DOHH2 (cell line): ENCODE measurements around the gene LSR.

Experiments used
- EZH2phosphoT487 ChIP-seq: fragments of 200-600 bp; sonication (generic); IDR thresholded peaks from 2 replicates; pipeline ENCODE4 v1.6.1; 2017; ENCODE audit warnings: borderline replicate concordance, mild to moderate bottlenecking, antibody characterized with exemption, low read length, moderate library complexity, mixed read lengths
- TF ChIP-seq, protein P1 (sequence below): fragments of 200-600 bp; sonication (generic); IDR thresholded peaks from one replicate; pipeline ENCODE4 v1.5.1; 2014; ENCODE audit warnings: antibody characterized with exemption, mild to moderate bottlenecking, low read depth, low read length; ENCODE audit not compliant: poor library complexity, severe bottlenecking

DNA sequence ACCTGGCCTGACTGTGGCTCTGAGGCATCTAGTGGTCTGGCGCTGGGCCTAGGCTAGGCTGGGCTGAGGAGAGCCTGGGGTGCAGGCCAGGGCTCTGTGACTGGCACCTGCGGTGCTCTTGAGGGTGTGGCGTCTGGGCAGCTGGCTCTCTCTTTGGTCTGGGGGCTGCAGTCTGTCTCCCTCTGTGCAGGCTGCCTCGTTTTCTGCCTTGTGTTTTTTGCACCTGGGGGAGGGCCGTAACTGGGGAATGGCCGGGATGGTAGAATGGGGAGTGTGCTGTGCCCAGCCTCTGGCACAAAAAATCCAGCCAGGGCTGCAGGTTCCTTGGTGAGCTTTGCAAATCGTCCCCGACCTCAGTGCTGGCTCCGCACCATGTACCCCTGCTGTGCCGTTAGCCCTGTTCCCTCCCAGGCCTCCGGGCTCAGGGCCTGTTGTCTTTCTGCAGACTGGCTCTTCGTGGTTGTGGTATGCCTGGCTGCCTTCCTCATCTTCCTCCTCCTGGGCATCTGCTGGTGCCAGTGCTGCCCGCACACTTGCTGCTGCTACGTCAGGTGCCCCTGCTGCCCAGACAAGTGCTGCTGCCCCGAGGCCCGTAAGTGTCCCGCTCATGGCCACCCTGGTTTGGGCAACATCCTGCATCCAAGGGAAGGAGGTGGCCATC is 13.4 kb downstream of the LSR start:
- TF ChIP-seq, protein P1, sequence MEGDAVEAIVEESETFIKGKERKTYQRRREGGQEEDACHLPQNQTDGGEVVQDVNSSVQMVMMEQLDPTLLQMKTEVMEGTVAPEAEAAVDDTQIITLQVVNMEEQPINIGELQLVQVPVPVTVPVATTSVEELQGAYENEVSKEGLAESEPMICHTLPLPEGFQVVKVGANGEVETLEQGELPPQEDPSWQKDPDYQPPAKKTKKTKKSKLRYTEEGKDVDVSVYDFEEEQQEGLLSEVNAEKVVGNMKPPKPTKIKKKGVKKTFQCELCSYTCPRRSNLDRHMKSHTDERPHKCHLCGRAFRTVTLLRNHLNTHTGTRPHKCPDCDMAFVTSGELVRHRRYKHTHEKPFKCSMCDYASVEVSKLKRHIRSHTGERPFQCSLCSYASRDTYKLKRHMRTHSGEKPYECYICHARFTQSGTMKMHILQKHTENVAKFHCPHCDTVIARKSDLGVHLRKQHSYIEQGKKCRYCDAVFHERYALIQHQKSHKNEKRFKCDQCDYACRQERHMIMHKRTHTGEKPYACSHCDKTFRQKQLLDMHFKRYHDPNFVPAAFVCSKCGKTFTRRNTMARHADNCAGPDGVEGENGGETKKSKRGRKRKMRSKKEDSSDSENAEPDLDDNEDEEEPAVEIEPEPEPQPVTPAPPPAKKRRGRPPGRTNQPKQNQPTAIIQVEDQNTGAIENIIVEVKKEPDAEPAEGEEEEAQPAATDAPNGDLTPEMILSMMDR = no peak
- no peak for TF ChIP-seq EZH2phosphoT487
